Islet precursor cell (in vitro differentiated cells): ENCODE measurements around the gene C8A.

ENCODE experiments used
- DNase-seq: peaks from one replicate; pipeline ENCODE4 v3.0.0-alpha.2; 2018

The C8A gene

GRCh38 chr1:56927986-56928385 lies 73.4 kb downstream of the C8A start:
- DNase-seq, result no peak

GRCh38 chr1:56929492-56929891 lies 74.9 kb downstream of the C8A start:
- DNase-seq, result no peak

GRCh38 chr1:56931211-56931610 lies 76.6 kb downstream of the C8A start:
- peak; percentile 20 for DNase-seq

GRCh38 chr1:56931686-56932085 lies 77.1 kb downstream of the C8A start:
- peak; percentile 49 for DNase-seq

- DNase-seq, result peak; percentile 39
Measured at GRCh38 chr1:56933161-56933560, 78.6 kb downstream of the C8A start.

- DNase-seq, result no peak
Measured at GRCh38 chr1:56933606-56934005, 79.0 kb downstream of the C8A start.

- DNase-seq, result peak; percentile 47
Measured at GRCh38 chr1:56934430-56935060, 79.9 kb downstream of the C8A start.

GRCh38 chr1:56938646-56939045 lies 84.0 kb downstream of the C8A start:
- no peak for DNase-seq

GRCh38 chr1:56939209-56939608 lies 84.6 kb downstream of the C8A start:
- DNase-seq, result peak; percentile 21

GRCh38 chr1:56940039-56940438 lies 85.4 kb downstream of the C8A start:
- no peak for DNase-seq

GRCh38 chr1:56948403-56949023 lies 93.9 kb downstream of the C8A start:
- no peak for DNase-seq

- peak; percentile 43 for DNase-seq
Measured at GRCh38 chr1:56952501-56952900, 97.9 kb downstream of the C8A start.

GRCh38 chr1:56953386-56953785 lies 98.8 kb downstream of the C8A start:
- DNase-seq, result peak; percentile 37

- peak; percentile 19 for DNase-seq
Measured at GRCh38 chr1:56954664-56955063, 100.1 kb downstream of the C8A start.

- no peak for DNase-seq
Measured at GRCh38 chr1:56957931-56958330, 103.3 kb downstream of the C8A start.

GRCh38 chr1:56958526-56958925 lies 103.9 kb downstream of the C8A start:
- peak; percentile 95 for DNase-seq

- no peak for DNase-seq
Measured at GRCh38 chr1:56961426-56961825, 106.8 kb downstream of the C8A start.

- no peak for DNase-seq
Measured at GRCh38 chr1:56963667-56964066, 109.1 kb downstream of the C8A start.

GRCh38 chr1:56964349-56965017 lies 109.9 kb downstream of the C8A start:
- DNase-seq, result no peak

GRCh38 chr1:56965191-56965590 lies 110.6 kb downstream of the C8A start:
- DNase-seq, result no peak

GRCh38 chr1:56965916-56966697 lies 111.5 kb downstream of the C8A start, which contains the start of gene C8B:
C8B (minus strand) TSS chr1:56966015; CDS start chr1:56965948, 67 bp downstream.
- DNase-seq, result peak; percentile 46

- no peak for DNase-seq
Measured at GRCh38 chr1:56966698-56966999, 112.1 kb downstream of the C8A start.

- DNase-seq, result no peak
Measured at GRCh38 chr1:56967355-56967754, 112.8 kb downstream of the C8A start.
